Activated CD4-positive, alpha-beta T cell treated with anti-CD3 and anti-CD28 coated beads for 1 hour (primary cell): Measurements from ENCODE around the gene DDX39A.
"Not testable (repeated sequence)": the region's sequence is repeated elsewhere in the genome, so short reads cannot be mapped to it uniquely, and the experiment has no call there.

Experiments
- DNase-seq: peaks from one replicate; pipeline ENCODE4 v3.0.0-alpha.2; 2020

DDX39A gene

DNA sequence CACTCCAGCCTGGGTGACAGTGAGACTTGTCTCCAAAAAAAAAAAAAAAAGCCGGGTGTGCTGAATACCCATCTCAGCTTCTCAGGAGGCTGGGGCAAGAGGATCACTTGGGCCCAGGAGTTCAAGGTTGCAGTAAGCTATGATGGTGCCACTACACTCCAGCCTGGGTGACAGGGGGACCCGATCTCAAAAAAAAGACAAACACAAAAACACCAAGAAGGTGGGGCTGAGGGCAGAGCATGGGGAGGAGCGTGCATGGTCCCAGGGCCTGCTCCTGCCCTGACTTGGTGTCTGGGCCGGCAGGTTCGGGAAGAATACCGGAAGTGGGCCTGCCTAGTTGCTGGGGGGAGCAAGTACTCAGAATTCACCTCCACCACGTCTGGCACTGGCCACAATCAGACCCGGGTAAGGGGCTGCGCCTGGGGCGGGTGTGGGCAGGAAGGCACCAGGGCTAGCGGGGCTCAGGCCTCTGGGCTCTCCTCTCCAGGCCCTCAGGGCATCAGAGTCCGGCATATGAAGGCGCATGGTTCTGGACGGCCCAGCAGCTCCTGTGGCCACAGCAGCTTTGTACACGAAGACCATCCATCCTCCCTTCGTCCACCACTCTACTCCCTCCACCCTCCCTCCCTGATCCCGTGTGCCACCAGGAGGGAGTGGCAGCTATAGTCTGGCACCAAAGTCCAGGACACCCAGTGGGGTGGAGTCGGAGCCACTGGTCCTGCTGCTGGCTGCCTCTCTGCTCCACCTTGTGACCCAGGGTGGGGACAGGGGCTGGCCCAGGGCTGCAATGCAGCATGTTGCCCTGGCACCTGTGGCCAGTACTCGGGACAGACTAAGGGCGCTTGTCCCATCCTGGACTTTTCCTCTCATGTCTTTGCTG, 11.3 kb downstream of the DDX39A start:
- peak; percentile 25 for DNase-seq

DNA sequence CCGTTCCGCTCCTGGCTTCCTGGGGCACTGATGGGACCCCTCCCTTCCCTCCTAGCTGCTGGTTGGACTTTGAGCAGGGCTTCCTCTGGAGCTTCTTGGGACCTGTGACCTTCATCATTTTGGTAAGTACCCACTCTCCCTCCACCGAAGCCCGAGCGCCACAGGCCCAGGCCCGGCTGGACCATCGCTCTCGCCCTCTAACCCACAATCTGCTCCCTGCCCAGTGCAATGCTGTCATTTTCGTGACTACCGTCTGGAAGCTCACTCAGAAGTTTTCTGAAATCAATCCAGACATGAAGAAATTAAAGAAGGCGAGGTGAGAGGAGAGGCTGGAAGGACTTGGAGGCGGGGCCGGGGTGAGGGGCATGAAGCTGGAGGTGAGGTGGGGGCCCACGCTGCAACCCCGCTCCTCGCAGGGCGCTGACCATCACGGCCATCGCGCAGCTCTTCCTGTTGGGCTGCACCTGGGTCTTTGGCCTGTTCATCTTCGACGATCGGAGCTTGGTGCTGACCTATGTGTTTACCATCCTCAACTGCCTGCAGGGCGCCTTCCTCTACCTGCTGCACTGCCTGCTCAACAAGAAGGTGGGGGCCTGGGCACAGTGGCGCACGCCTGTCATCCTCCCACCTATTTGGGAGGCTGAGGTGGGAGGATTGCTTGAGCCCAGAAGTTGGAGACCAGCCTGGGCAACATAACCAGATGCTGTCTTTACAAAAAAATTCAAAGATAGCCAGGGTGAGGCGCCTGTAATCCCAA, 12.3 kb downstream of the DDX39A start:
- no peak for DNase-seq

DNA sequence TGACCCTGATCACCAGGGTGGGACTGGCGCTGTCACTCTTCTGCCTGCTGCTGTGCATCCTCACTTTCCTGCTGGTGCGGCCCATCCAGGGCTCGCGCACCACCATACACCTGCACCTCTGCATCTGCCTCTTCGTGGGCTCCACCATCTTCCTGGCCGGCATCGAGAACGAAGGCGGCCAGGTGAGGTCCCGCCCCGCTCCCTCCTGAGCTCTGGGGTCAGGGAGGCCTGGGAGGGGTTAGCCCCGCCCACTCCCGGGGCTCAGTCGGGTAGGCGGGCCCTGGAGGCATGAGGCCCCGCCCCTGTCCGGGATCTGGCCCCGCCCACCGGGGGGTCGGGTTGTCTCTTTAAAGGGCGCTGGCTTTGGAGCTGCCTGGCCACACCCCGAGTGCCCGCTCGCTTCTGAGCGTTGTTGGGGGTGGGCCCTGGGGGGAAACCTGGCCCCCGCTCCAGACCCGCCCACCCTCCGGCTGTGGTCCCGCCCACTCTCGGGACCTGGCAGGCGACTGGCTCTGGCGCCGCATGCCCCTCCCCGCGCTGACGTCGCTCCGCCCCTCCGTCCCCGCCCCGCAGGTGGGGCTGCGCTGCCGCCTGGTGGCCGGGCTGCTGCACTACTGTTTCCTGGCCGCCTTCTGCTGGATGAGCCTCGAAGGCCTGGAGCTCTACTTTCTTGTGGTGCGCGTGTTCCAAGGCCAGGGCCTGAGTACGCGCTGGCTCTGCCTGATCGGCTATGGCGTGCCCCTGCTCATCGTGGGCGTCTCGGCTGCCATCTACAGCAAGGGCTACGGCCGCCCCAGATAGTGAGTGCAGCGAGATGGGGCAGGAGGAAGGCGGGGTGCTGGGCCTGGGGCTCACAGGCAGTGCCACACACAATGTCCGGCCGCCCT, 13.1 kb downstream of the DDX39A start:
- DNase-seq: peak; percentile 82

DNA sequence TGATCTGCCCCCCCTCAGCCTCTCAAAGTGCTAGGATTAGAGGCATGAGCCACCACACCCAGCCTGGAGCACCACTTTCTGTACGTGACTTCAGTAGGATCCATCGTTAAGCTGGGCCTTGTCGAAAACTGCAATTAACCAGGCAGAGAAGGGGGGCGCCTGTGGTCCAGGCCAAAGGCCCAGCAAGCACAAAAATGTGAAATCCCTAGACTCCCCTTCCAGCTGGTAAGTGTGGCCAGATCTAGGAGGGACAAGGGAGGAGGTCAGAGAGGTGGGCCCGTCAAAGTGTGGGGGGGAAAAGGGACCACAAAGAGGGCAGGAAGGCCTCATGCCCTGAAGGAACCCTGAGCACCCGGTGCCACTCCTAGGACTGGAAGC, 13.8 kb downstream of the DDX39A start:
- no peak for DNase-seq

DNA sequence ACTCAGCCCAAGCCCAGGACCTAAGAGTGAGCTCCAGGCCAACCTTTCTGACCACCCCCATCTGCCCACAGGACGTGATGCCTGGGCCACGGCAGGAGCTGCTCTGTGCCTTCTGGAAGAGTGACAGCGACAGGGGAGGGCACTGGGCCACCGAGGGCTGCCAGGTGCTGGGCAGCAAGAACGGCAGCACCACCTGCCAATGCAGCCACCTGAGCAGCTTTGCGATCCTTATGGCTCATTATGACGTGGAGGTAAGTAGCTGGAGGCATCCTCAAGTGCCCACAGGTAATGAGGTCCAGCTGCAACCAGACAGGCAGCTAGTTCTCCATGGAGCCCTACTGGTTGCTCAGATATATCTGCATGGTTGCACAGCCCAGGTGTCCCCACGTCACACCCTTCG, 14.8 kb downstream of the DDX39A start:
- no peak for DNase-seq

DNA sequence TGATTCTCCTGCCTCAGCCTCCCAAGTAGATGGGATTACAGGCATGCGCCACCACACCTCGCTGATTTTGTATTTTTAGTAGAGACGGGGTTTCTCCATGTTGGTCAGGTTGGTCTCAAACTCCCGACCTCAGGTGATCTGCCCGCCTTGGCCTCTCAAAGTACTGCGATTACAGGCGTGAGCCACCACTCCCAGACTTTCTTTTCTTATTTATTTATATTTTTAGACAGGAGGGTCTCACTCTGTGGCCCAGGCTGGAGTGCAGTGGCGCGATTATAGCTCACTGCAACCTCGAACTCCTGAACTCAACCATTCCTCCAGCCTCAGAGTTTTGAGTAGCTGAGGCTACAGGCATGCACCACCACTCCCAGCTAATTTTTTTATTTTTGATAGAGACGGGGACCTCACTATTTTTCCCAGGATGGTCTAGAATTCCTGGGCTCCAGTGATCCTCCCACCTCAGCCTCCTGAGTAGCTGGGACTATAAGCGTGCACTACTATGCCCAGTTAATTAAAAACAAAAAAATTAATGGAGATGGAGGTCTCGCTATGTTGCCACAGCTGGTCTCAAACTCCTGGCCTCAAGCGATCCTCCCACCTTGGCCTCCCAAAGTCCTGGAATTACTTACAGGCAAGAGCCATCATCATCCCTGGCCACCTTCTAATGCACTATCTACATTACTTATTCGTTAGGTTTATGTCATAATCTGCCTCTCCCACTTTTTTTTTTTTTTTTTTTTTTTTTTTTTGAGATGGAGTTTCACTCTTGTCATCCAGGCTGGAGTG, 15.8 kb downstream of the DDX39A start:
- not testable (repeated sequence) for DNase-seq

DNA sequence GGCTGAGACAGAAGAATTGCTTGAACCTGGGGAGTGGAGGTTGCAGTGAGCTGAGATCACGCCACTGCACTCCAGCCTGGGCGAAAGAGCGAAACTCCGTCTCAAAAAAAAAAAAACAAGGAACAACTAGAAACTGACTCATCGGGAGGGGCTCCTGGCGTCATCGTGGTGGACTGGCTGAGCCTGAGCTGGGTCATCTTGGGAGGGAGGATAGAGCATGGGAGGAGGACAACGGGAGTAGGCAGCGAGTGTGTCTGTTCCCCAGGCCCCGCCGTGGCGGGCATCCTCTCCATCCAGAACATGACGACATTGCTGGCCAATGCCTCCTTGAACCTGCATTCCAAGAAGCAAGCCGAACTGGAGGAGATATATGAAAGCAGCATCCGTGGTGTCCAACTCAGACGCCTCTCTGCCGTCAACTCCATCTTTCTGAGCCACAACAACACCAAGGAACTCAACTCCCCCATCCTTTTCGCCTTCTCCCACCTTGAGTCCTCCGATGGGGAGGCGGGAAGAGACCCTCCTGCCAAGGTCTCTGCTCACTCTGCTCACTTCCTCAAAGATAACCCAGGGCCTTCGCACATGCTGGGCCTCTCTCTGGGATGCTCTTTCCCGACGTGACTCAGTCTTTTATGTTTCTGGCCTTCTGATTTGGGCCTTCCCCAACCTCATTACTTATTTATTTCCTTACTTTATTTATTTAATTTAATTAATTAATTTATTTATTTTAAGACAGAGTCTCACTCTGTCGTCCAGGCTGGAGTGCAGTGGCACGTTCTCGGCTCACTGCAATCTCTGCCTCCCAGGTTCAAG, 16.6 kb downstream of the DDX39A start:
- no peak for DNase-seq

DNA sequence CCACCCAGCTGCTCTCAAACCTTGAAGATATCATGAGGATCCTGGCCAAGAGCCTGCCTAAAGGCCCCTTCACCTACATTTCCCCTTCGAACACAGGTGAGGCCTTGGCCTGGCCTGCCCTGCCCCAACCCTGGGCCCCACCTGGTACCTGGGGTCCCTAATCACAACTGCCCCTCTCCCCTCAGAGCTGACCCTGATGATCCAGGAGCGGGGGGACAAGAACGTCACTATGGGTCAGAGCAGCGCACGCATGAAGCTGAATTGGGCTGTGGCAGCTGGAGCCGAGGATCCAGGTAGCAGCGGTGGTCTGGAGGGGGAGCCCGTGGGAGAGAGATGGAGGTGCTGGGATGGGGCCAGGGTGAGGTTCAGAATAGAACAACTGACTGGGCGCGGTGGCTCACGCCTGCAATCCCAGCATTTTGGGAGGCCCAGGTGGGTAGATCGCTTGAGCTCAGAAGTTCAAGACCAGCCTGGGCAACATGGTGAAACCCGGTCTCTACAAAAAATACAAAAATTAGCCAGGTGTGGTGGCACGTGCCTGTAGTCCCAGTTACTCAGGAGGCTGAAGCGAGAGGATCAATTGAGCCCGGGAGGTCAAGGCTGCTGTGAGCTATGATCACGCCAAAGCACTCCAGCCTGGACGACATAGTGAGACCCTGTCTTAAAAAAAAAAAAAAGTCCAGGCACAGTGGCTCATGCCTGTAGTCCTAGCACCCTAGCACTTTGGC, 17.5 kb downstream of the DDX39A start:
- no peak for DNase-seq

DNA sequence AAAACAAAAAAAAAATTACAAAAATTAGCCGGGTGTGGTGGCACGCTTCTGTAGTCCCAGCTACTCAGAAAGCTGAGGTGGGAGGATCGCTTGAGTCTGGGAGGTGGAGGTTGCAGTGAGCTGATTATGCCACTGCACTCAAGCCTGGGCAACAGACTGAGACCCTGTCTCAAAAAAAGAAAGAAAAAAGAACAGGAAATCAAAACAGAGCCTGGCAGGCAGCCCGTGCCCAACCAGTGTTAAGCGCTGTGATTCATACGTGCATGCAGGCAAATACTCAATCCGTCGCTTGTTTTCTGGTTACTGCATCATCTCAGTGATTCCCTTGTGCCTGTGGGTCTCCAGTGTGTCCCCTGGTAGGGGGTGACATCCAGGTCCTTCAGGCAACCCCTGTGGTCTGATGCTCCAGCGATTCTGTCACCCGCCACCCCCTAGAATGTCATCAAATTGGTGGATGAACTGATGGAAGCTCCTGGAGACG, 18.1 kb downstream of the DDX39A start:
- DNase-seq: no peak

DNA sequence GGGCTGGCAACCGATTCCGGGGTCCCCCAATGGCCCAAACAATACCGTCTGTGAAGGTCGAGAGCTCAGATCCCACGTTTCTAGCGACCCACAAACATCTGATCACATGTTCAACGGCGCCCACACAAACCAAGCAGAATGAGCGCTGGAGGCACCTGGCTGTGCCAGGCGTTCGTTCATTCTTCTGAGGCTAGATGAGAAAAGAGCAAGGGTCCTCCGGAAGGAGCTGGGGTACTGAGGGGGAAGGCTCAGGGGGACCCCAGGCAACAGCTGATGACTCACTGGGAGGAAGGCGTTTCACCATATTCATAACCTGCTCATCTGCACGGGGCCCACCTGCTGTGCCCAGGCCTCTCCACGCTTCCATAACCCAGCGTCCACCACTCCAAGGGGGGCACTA, 22.0 kb downstream of the DDX39A start:
- not testable (repeated sequence) for DNase-seq

DNA sequence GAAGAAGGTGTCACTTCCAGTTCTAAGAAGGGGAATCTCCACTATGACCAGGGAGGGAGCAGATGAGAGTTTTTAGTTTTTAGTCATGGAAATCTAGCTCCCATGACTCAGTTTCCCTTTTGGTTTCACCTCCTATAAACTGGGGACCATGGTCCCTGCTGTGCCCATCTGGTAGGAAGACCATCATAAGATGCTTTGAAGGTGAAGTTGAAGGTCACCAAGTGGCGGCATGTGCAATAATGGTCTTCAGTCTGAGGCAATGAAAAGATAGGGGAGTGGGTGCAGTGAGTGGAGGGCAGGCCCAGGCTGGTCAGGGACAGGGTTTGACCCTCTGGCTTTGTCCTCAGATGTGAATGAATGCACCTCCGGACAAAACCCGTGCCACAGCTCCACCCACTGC, 22.4 kb downstream of the DDX39A start:
- not testable (repeated sequence) for DNase-seq

DNA sequence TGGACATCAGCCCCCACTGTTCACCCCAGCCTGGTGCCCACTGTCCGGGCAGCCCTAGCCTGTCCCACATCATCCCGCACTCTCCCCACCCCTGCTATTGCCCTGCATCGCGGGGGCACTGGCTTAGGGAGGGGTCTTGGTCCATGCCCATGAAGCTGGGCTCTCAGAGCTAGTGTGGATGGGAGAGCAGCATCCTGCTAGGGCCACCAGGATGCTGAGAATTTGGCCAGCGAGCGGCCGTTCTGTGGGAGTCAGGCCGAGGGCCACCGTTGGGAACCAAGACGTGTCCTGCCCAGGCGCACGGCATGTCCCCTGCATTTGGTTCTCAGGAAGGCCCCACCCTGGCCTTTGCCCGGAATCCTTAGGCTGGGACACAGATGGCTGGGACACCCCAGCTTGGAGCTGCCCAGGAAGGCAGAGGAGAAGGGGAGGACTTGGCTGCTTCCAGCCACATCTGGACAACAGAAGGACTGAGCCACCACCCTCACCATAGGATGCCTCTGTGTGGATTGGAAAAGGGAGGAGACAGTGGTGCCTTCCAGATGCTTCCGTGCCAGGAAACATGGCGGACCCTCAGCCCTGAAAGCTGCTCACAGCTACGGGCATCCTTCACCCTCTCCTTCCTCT, 23.3 kb downstream of the DDX39A start:
- DNase-seq: no peak

DNA sequence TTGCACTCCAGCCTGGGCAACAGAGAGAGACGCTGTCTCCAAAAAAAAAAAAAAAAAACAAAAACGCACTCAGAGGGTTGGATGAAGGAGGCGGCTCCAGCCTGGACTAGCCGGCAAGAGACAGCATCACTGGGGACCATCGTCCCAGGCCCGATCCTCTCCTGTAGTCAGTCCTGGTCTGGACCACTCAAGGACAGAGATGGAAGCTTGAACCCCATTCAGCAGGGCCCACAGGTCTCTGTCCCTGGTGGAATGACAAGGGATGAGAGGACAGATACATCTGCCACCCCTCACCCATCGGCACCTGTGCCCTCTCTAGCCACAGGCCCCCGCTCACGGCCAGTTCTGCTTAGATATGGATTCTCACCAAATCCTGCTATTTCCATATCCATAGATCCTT, 23.9 kb downstream of the DDX39A start:
- DNase-seq: no peak

DNA sequence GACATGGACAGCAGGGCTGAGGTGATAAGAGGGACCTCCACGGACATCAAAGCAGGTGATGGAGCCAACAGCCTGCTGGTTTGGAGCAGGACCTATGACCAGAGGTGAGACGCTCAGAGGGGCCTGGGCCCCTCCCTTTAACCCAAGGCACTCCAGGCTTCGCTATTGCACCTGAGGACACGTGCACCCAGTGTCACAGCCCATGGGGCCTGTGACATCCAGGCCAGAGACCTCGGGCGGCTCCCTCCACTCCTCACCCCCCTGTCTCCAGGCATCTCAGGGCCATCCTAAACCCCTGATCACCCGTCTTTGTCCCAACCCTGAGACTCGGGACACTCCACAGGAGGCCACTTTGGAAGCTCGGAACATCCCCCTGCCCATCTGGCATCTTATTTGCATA, 25.0 kb downstream of the DDX39A start:
- peak; percentile 19 for DNase-seq

DNA sequence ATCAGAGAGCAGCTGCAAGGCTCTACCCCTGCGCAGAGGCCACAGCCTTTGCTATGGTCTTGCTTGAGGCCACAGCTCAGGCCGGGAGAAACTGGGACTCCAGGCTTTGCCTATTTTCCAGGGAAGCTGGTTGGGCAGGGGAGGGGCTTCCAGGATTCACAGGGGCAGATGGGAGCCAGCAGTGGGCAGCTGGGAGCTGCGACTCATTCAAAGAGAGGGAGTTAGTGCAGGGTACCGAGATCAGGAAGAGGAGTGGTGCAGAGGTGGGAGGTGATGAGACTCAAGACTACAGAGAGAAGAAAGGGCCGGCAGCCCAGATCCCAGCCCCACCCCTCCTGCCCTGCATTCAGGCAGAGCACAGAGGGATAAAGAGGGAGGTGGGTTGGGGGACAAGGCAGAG, 25.8 kb downstream of the DDX39A start:
- DNase-seq: no peak

DNA sequence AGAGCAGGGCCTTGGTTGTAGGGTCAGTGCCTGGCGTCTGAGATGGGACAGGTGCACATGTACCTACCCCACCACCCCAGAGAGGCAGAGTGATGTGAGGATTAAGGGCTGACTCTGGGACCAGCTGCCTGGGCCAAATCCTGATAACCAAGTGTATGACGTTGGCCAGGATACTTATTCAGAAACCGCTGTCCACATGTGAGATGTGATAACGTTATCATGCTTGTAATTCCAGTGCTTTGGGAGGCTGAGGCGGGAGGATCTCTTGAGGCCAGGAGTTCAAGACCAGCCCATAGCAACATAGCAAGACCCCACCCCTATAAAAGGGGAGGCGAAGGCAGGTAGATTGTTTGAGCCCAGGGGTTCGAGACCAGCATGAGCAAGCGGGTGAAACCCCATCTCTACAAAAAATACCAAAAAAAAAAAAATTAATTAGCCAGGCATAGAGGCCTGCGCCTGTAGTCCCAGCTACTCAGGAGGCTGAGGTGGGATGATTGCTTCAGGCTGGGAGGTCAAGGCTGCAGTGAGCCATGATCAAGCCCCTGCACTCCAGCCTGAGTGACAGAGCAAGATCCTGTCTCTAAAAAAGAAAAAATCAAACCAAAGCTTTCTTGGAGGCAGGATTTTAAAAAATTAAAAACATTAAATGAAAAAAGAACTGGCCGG, 27.9 kb downstream of the DDX39A start:
- no peak for DNase-seq

DNA sequence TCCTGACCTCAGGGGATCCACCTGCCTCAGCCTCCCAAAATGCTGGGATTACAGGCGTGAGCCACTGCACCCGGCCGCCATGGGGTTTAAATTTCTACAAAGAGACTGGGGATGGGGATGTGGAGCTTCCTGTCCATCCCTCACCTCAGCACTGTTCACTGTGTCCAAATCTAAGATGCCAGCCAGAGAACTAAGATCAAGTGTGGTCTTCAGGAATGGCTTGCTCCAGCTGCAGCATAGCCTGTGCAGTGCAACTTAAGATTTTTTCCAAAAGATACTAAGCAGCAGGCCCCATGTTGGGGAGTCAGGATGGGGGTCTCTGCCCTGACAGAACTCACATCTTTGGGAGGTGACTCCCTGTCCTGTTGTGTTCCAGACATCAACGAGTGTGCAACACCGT, 28.6 kb downstream of the DDX39A start:
- no peak for DNase-seq

DNA sequence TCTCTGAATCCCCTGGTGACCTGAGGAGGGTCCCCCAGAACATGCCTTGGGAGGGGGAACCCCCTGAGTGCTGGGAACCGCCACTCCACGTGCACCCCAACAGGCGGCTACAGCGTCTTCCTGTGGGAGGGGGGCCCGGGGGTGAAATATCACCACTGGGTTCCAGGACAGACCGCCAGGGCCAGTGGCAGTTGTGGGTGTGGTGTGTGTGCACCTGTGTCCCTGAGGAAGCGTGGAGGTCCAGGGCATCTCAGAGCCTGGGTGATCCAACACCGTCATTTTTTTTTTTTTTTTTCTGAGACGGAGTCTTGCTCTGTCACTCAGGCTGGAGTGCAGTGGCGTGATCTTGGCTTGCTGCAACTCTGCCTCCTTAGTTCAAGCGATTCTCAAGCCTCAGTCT, 33.6 kb downstream of the DDX39A start:
- DNase-seq: no peak
